H9 (cell line): ENCODE data around the gene TNFAIP6. TPM values are rescaled to one million over a fixed set of nuclear protein-coding genes. Genes with fewer than 3 reads are reported as not detected.
A peak's percentile ranks its signal among the peaks of the same experiment; 100 is the strongest.

Experiments
- DNase-seq: peaks from one replicate; pipeline ENCODE4 v3.0.0-alpha.2; 2017
- H2AFZ ChIP-seq: one replicate; pipeline ENCODE4 v1.6.1; 2013; ENCODE audit warnings: mild to moderate bottlenecking, low read length, control low read depth, moderate library complexity
- H2AK5ac ChIP-seq: 2 replicates; pipeline ENCODE4 v1.6.1; 2013; ENCODE audit warnings: low read length, control low read depth, mixed read lengths; ENCODE audit not compliant: insufficient read length
- H2BK120ac ChIP-seq: one replicate; pipeline ENCODE4 v1.6.1; 2013; ENCODE audit warnings: low read depth, mild to moderate bottlenecking, low read length, control low read depth, inconsistent platforms; ENCODE audit not compliant: poor library complexity, severe bottlenecking
- H2BK12ac ChIP-seq: 2 replicates; pipeline ENCODE4 v1.6.1; 2013; ENCODE audit warnings: low read length, control low read depth, mixed read lengths, low read depth; ENCODE audit not compliant: insufficient read length
- H2BK15ac ChIP-seq: 2 replicates; pipeline ENCODE4 v1.6.1; 2013; ENCODE audit warnings: low read depth, low read length, control low read depth
- H2BK20ac ChIP-seq: one replicate; pipeline ENCODE4 v1.6.1; 2013; ENCODE audit warnings: low read depth, mild to moderate bottlenecking, low read length, control low read depth, inconsistent platforms; ENCODE audit not compliant: poor library complexity, severe bottlenecking
- H2BK5ac ChIP-seq: 2 replicates; pipeline ENCODE4 v1.6.1; 2013; ENCODE audit warnings: low read length, control low read depth, mixed read lengths; ENCODE audit not compliant: insufficient read length
- H3K14ac ChIP-seq: 2 replicates; pipeline ENCODE4 v1.6.1; 2013; ENCODE audit warnings: low read length, control low read depth; ENCODE audit not compliant: insufficient read depth
- H3K18ac ChIP-seq: 2 replicates; pipeline ENCODE4 v1.6.1; 2013; ENCODE audit warnings: low read depth, mild to moderate bottlenecking, mixed read lengths, low read length, control low read depth; ENCODE audit not compliant: insufficient read length
- H3K23ac ChIP-seq: 2 replicates; pipeline ENCODE4 v1.6.1; 2013; ENCODE audit warnings: low read length, control low read depth, mixed read lengths, low read depth; ENCODE audit not compliant: insufficient read length
- H3K23me2 ChIP-seq: 2 replicates; pipeline ENCODE4 v1.6.1; 2013; ENCODE audit warnings: low read depth, mild to moderate bottlenecking, mixed read lengths, low read length, control low read depth; ENCODE audit not compliant: insufficient read length, poor library complexity, severe bottlenecking
- H3K27ac ChIP-seq: 2 replicates; pipeline ENCODE4 v1.5.1; 2013; ENCODE audit warnings: low read length, control low read depth, mixed read lengths, low read depth; ENCODE audit not compliant: insufficient read length
- H3K27me3 ChIP-seq: 2 replicates; pipeline ENCODE4 v1.6.1; 2013; ENCODE audit warnings: low read length, control low read depth, inconsistent platforms; ENCODE audit not compliant: insufficient read depth
- H3K4ac ChIP-seq: 2 replicates; pipeline ENCODE4 v1.6.1; 2013; ENCODE audit warnings: low read depth, mild to moderate bottlenecking, control low read depth, inconsistent platforms, low read length, moderate library complexity
- H3K4me1 ChIP-seq: 2 replicates; pipeline ENCODE4 v1.6.1; 2013; ENCODE audit warnings: low read length, control low read depth, inconsistent platforms; ENCODE audit not compliant: insufficient read depth
- H3K4me2 ChIP-seq: 2 replicates; pipeline ENCODE4 v1.6.1; 2013; ENCODE audit warnings: low read length, control low read depth, mixed read lengths; ENCODE audit not compliant: insufficient read length, insufficient read depth
- H3K56ac ChIP-seq: 2 replicates; pipeline ENCODE4 v1.6.1; 2013; ENCODE audit warnings: low read depth, mild to moderate bottlenecking, mixed read lengths, low read length, control low read depth; ENCODE audit not compliant: insufficient read length
- H3K79me1 ChIP-seq: 2 replicates; pipeline ENCODE4 v1.6.1; 2013; ENCODE audit warnings: low read depth, mild to moderate bottlenecking, moderate library complexity, low read length, control low read depth, inconsistent platforms; ENCODE audit not compliant: insufficient read depth, poor library complexity, severe bottlenecking
- H3K79me2 ChIP-seq: 2 replicates; pipeline ENCODE4 v1.6.1; 2013; ENCODE audit warnings: low read length, control low read depth, inconsistent platforms; ENCODE audit not compliant: insufficient read depth
- H3K9ac ChIP-seq: 2 replicates; pipeline ENCODE4 v1.6.1; 2013; ENCODE audit warnings: low read length, control low read depth, mixed read lengths; ENCODE audit not compliant: insufficient read length; ENCODE audit errors: extremely low read depth
- H3K9me3 ChIP-seq: one replicate; pipeline ENCODE4 v1.6.1; 2013; ENCODE audit warnings: low read depth, low read length, inconsistent platforms; ENCODE audit not compliant: control insufficient read depth
- H3T11ph ChIP-seq: one replicate; pipeline ENCODE4 v1.6.1; 2013; ENCODE audit warnings: mild to moderate bottlenecking, low read length, control low read depth, inconsistent platforms
- H4K20me1 ChIP-seq: one replicate; pipeline ENCODE4 v1.6.1; 2013; ENCODE audit not compliant: control insufficient read depth, insufficient read length, insufficient read depth
- H4K5ac ChIP-seq: 2 replicates; pipeline ENCODE4 v1.6.1; 2013; ENCODE audit warnings: low read depth, mild to moderate bottlenecking, mixed read lengths, low read length, control low read depth; ENCODE audit not compliant: insufficient read length
- H4K8ac ChIP-seq: replicated peaks from 2 replicates; pipeline ENCODE4 v1.6.1; 2013; ENCODE audit warnings: low read length, control low read depth, mixed read lengths, low read depth; ENCODE audit not compliant: insufficient read length
- H4K91ac ChIP-seq: 2 replicates; pipeline ENCODE4 v1.6.1; 2013; ENCODE audit warnings: low read depth, mild to moderate bottlenecking, moderate library complexity, mixed read lengths, low read length, control low read depth; ENCODE audit not compliant: insufficient read length
- H3K27ac Mint-ChIP-seq, 3 experiments: 2 replicates in 2 of 3; 3 replicates in 1 of 3; pipeline ENCODE4 v1.8.0; 2020 to 2021; ENCODE audit warnings: mixed read lengths in 3 of 3, mild to moderate bottlenecking in 1 of 3, moderate library complexity in 1 of 3
- H3K27me3 Mint-ChIP-seq: 2 replicates; pipeline ENCODE4 v1.8.0; 2021; ENCODE audit warnings: low read depth, mild to moderate bottlenecking, moderate library complexity, mixed read lengths
- H3K36me3 Mint-ChIP-seq, 3 experiments: 2 replicates in 2 of 3; 3 replicates in 1 of 3; pipeline ENCODE4 v1.8.0; 2020 to 2021; ENCODE audit warnings: low read depth in 3 of 3, mixed read lengths in 3 of 3; ENCODE audit not compliant: insufficient read depth in 1 of 3
- H3K4me1 Mint-ChIP-seq, 2 experiments: 2 replicates each; pipeline ENCODE4 v1.8.0; 2020; ENCODE audit warnings: mixed read lengths in 2 of 2
- H3K4me3 Mint-ChIP-seq, 2 experiments: 2 replicates in 1 of 2; 3 replicates in 1 of 2; pipeline ENCODE4 v1.8.0; 2020 to 2021; ENCODE audit warnings: mild to moderate bottlenecking in 2 of 2, mixed read lengths in 2 of 2, moderate library complexity in 1 of 2
- H3K9me3 Mint-ChIP-seq, 2 experiments: 2 replicates in 1 of 2; 3 replicates in 1 of 2; pipeline ENCODE4 v1.8.0; 2020; ENCODE audit warnings: mild to moderate bottlenecking in 2 of 2, mixed read lengths in 2 of 2, moderate library complexity in 1 of 2
- CTCF ChIP-seq: fragments of 200-600 bp; sonication (generic); conservative IDR thresholded peaks from 3 replicates; pipeline ENCODE4 v1.8.0; 2021; ENCODE audit warnings: antibody characterized with exemption, mild to moderate bottlenecking
- WGBS: extraction: QIAGEN DNeasy Blood & Tissue Kit; methylation state at CpG from one replicate; pipeline ENCODE4 v1.1.7; 2013; ENCODE audit warnings: missing lambda C conversion rate, low lambda C conversion rate, mixed read lengths; ENCODE audit not compliant: insufficient read length; ENCODE audit errors: extremely low coverage; 5-methylcytosine and 5-hydroxymethylcytosine counted together
- total RNA-seq: library from RNA; stranded (reverse); gene quantifications from 2 replicates; pipeline ENCODE4 v1.2.1, GENCODE V29; 2021

TNFAIP6 gene
- total RNA-seq, 1 experiment from 2014 or later = 1.2 TPM

DNA sequence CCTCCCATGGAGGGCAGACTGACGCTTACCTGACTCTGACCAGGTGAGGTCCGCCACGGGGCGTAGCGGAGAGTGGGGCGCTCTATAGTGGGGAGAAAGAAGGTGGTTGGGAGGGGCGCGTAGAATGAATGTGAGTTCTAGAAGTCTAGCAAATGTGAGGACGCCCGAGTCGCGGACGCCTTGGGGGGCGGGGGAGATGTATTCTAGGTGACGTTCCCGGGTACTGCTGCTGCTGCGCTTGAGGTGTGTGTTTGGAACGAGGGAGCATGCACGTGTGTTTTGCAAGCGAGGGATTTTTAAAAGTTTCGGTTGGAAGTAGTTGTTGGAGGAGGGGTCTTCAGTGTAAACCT is 53.1 kb downstream of the TNFAIP6 start:
- H2AFZ ChIP-seq = no peak overlapping the region

More for the DNA sequence above, 53.1 kb downstream of the TNFAIP6 start:
- no peak overlapping the region for H2BK12ac ChIP-seq
- H3K4me2 ChIP-seq = peak overlapping the region; percentile 27
- H3K27ac ChIP-seq = peak overlapping the region; percentile 92
- peak overlapping the region; percentile 99 for H3K9ac ChIP-seq
- H2BK120ac ChIP-seq = no peak overlapping the region
- no peaks in the 10 kb centered on the region for H3K4me1 ChIP-seq
- H3K9me3 ChIP-seq = no peaks in the 10 kb centered on the region
- peak overlapping the region; percentile 94 to 99 for H3K4me3 Mint-ChIP-seq
- H3K23ac ChIP-seq = no peak overlapping the region
- no peak overlapping the region for H2BK20ac ChIP-seq
- H4K8ac ChIP-seq = no peak overlapping the region
- no peak for DNase-seq
- no peaks in the 10 kb centered on the region for H3K23me2 ChIP-seq
- no CpG with 5 or more reads among the region's 21 CpGs for WGBS
- no peak for TF ChIP-seq CTCF
- no peak overlapping the region for H2BK5ac ChIP-seq
- peaks cover 23 to 51% (median 42%) of the 10 kb centered on the region in 3 experiments for H3K36me3 Mint-ChIP-seq
- H4K20me1 ChIP-seq = peaks cover 2% of the 10 kb centered on the region
- no peak overlapping the region for H3K4ac ChIP-seq
- peak overlapping the region; percentile 84 for H4K91ac ChIP-seq
- H3K18ac ChIP-seq = peak overlapping the region; percentile 52
- no peak overlapping the region for H2AK5ac ChIP-seq
- no peak overlapping the region for H3K56ac ChIP-seq
- H3K27ac Mint-ChIP-seq = peak overlapping the region; percentile 96 to 100 (median 97)
- H3K9me3 Mint-ChIP-seq = peaks cover 3 to 8% of the 10 kb centered on the region in 2 experiments
- peak overlapping the region; percentile 100 for H3K14ac ChIP-seq
- H3K79me1 ChIP-seq = peaks cover 4% of the 10 kb centered on the region
- no peaks in the 10 kb centered on the region for H3K27me3 ChIP-seq
- H3K4me1 Mint-ChIP-seq = peaks cover 8 to 19% of the 10 kb centered on the region in 2 experiments
- no peak overlapping the region for H4K5ac ChIP-seq
- no peaks in the 10 kb centered on the region for H3K27me3 Mint-ChIP-seq
- H2BK15ac ChIP-seq = no peak overlapping the region
- no peak overlapping the region for H3T11ph ChIP-seq
- H3K79me2 ChIP-seq = peaks cover 17% of the 10 kb centered on the region; the same call in 1 of the 2 replicates
